HepG2 (cell line): ENCODE data around the gene GNL2. TPM values are rescaled to one million over a fixed set of nuclear protein-coding genes. Genes with fewer than 3 reads are reported as not detected.

Source experiments
- ARID4A ChIP-seq: sonication (generic); formaldehyde crosslinking; IDR thresholded peaks from 2 replicates; pipeline ENCODE4 v1.5.0; 2020; ENCODE audit warnings: mild to moderate bottlenecking, missing genetic modification reagents, borderline replicate concordance
- HNF1B ChIP-seq: sonication (generic); formaldehyde crosslinking; IDR thresholded peaks from 2 replicates; pipeline ENCODE4 v1.5.1; 2020; ENCODE audit warnings: mild to moderate bottlenecking, moderate library complexity, missing genetic modification reagents
- MXD3 ChIP-seq: IDR thresholded peaks from 2 replicates; pipeline ENCODE4 v1.6.1; 2016; ENCODE audit warnings: mild to moderate bottlenecking, missing biosample characterization, missing genetic modification reagents
- NKX3-1 ChIP-seq: sonication (generic); formaldehyde crosslinking; IDR thresholded peaks from 2 replicates; pipeline ENCODE4 v1.5.0; 2020; ENCODE audit warnings: missing genetic modification reagents
- POLR2A ChIP-seq, 2 experiments: IDR thresholded peaks; 2 replicates each; pipeline ENCODE4 v1.6.1; 2011; ENCODE audit warnings: low read depth in 2 of 2, low read length in 2 of 2, mild to moderate bottlenecking in 1 of 2, moderate library complexity in 1 of 2; ENCODE audit not compliant: insufficient read depth in 1 of 2
- TFE3 ChIP-seq: IDR thresholded peaks from 2 replicates; pipeline ENCODE4 v1.6.1; 2016
- TRAFD1 ChIP-seq: sonication (generic); formaldehyde crosslinking; IDR thresholded peaks from 2 replicates; pipeline ENCODE4 v1.5.1; 2020; ENCODE audit warnings: missing genetic modification reagents, mild to moderate bottlenecking, borderline replicate concordance
- ZNF143 ChIP-seq: sonication (generic); formaldehyde crosslinking; IDR thresholded peaks from 2 replicates; pipeline ENCODE4 v1.4.0; 2020; ENCODE audit warnings: missing genetic modification reagents
- ZNF362 ChIP-seq: sonication (generic); formaldehyde crosslinking; IDR thresholded peaks from 2 replicates; pipeline ENCODE4 v1.4.0; 2020; ENCODE audit warnings: missing genetic modification reagents, mild to moderate bottlenecking, borderline replicate concordance
- ZNF556 ChIP-seq: sonication (generic); formaldehyde crosslinking; IDR thresholded peaks from 2 replicates; pipeline ENCODE4 v1.4.0; 2020; ENCODE audit warnings: mild to moderate bottlenecking, missing genetic modification reagents, borderline replicate concordance
- ZNF816 ChIP-seq: sonication (generic); formaldehyde crosslinking; IDR thresholded peaks from 2 replicates; pipeline ENCODE4 v1.8.0; 2022; ENCODE audit warnings: missing genetic modification reagents, mild to moderate bottlenecking, borderline replicate concordance
- polyA plus RNA-seq, 8 experiments: library from polyadenylated mRNA; depleted of rRNA in 3 of 8; stranded (reverse) in 7 of 8; unstranded in 1 of 8; fragments of >200 nt; fragmentation: Illumina TruSeq in 4 of 8; extraction: Trizol in 4 of 8; gene quantifications; 2 replicates each; pipeline versions ENCODE4 v1.2.1 to v1.2.3, GENCODE V29; 2011 to 2016; ENCODE audit warnings: low read depth in 4 of 8, missing spikeins in 1 of 8, mixed read lengths in 1 of 8; ENCODE audit not compliant: insufficient read depth in 1 of 8
- total RNA-seq, 5 experiments: library from RNA; depleted of rRNA; stranded (reverse); fragments of >200 nt; fragmentation: Illumina TruSeq; extraction: Trizol; gene quantifications; 2 replicates each; pipeline ENCODE4 v1.2.3, GENCODE V29; 2016; ENCODE audit warnings: low read depth in 1 of 5
- TF ChIP-seq, protein P1 (sequence below): sonication (generic); formaldehyde crosslinking; IDR thresholded peaks from 2 replicates; pipeline ENCODE4 v1.5.1; 2020; ENCODE audit warnings: missing genetic modification reagents, mild to moderate bottlenecking, borderline replicate concordance
- TF ChIP-seq, protein P2 (sequence below): sonication (generic); formaldehyde crosslinking; IDR thresholded peaks from 2 replicates; pipeline ENCODE4 v1.5.0; 2020; ENCODE audit warnings: missing genetic modification reagents

Gene GNL2
- total and polyA plus RNA-seq, 2 of the 13 experiments (the other 11 are each of a cell fraction or from before 2014, with no cell fraction given) = 32.1 to 72.1 TPM

DNA sequence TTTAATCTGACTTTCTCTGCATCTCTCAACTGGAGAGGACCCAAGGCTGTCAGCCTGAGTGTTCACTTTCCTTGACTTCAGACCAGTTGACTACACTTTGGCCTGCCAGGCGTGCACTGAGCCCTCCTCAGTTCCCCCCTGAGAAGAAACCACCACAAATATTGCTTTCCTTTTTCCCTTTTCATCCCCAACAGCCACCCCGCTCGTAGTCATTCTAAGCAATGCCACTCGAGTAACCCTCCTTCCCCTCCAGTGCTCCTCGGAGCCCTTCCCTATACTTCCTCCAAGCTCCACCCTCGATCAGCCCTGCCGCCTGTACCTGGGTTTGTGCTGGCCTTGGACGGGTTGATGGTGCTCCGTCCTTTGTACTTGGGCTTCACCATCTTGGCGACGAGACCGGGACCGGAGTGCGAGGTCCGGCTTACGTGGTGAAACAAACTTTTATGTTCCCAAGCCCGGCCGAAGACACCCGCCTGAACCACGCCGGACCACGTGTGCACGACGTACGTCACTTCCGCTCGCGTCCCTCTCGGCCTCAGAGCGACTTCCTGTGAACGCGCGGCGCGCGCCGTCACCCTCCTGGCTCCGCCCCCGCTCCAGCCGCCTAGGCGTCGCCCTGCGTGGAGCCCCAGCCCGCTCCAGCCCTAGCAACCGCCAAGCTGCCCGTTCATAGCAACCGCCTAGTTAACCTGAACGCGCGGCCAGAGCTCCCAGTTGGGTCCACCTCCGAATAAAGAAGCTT lies at the start of gene GNL2 (continued):
- TF ChIP-seq TRAFD1 (no peak), MXD3 (CRISPR knock-in tag) (peak; percentile 82; the same call in 1 of the 2 replicates), TFE3 (0 out of 2 replicates have a peak, but pooled peaks have one; percentile 21), ZNF143 (peak; percentile 64; the same call in 1 of the 2 replicates), ZNF362 (CRISPR knock-in tag) (peak; percentile 15; the same call in 1 of the 2 replicates), ARID4A (CRISPR knock-in tag) (peak; percentile 99), POLR2A (IDR thresholded peaks at IDR 0.05; ENCODE audit: insufficient read depth in 1 of 2, low read depth in 2 of 2, low read length in 2 of 2) (peak; percentile 94 to 96), ZNF816 (CRISPR knock-in tag) (no peak), NKX3-1 (CRISPR knock-in tag) (peak; percentile 64; the same call in 1 of the 2 replicates), HNF1B (CRISPR knock-in tag) (peak; percentile 70), ZNF556 (CRISPR knock-in tag) (peak; percentile 85)
- TF ChIP-seq, protein P1, sequence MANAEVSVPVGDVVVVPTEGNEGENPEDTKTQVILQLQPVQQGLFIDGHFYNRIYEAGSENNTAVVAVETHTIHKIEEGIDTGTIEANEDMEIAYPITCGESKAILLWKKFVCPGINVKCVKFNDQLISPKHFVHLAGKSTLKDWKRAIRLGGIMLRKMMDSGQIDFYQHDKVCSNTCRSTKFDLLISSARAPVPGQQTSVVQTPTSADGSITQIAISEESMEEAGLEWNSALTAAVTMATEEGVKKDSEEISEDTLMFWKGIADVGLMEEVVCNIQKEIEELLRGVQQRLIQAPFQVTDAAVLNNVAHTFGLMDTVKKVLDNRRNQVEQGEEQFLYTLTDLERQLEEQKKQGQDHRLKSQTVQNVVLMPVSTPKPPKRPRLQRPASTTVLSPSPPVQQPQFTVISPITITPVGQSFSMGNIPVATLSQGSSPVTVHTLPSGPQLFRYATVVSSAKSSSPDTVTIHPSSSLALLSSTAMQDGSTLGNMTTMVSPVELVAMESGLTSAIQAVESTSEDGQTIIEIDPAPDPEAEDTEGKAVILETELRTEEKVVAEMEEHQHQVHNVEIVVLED (CRISPR knock-in tag) = peak; percentile 92
- TF ChIP-seq, protein P2, sequence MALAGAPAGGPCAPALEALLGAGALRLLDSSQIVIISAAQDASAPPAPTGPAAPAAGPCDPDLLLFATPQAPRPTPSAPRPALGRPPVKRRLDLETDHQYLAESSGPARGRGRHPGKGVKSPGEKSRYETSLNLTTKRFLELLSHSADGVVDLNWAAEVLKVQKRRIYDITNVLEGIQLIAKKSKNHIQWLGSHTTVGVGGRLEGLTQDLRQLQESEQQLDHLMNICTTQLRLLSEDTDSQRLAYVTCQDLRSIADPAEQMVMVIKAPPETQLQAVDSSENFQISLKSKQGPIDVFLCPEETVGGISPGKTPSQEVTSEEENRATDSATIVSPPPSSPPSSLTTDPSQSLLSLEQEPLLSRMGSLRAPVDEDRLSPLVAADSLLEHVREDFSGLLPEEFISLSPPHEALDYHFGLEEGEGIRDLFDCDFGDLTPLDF (CRISPR knock-in tag) = no peak
